ENCODE data around the gene ACOT11.

- TF ChIP-seq CTCF (IDR thresholded peaks at IDR 0.05) = no peak
- no peak for TF ChIP-seq POLR2A (IDR thresholded peaks at IDR 0.05)
Measured at GRCh38 chr1:54528613-54529012, 19.4 kb upstream of the ACOT11 start.
